Measurements from ENCODE around the gene AHDC1. TPM values are rescaled to one million over a fixed set of nuclear protein-coding genes. Genes with fewer than 3 reads are reported as not detected.

The AHDC1 gene
- total and polyA plus RNA-seq, 10 of the 15 experiments (the other 5 are each of a cell fraction or from before 2014, with no cell fraction given): 0.21 to 13.0 (median 1.4) TPM

DNA sequence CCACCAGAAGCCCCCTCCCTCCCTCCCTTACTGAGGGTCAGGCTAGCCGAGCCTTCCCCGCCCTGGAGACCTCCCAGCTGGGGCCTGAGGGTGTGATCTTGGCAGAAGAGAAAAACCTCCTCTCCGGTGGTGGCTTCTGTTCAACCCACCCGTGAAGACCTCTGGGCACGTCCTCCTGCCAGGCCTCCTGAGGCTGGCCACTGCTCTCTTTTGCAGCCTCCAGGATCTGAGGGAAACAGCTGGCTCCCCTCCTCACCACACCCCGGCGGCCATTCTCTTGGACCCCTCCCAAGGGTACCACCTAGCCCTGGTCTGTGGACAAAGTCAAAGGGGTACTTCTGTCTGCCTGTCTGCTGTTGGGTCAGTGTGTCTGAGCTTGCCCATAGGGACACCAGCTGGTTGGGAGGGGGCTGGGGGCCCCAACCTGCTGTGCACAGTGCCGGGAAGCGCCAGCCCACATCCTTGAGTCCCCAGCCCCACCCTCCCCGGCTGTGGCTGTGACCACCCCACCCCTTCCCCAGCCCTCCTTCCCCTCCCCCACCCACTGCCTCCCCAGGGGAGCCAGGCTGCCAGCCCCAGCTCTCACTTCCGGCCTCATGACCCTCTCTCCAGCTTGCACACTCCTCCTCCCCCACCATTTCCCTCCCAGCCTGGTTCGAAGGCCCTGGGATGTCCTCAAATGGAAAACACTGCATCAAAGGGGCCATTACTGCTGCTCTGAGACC, 48.1 kb downstream of the AHDC1 start:
- peak overlapping the region; percentile 58; the same call in 1 of the 2 replicates for H3K4me2 ChIP-seq (ENCODE audit: control insufficient read depth, insufficient read depth)
- in situ Hi-C loops (cut with MboI): loop anchor here (5.0 kb wide), 1 partner anchor 106 kb away; no protein-coding TSS in a partner anchor
- CTCF ChIA-PET: interaction anchor here (0.6 to 6.7 kb wide), 57 partner anchors 9 to 509 kb away, joined by 3 to 132 read pairs (median 4); partner anchors contain the start of genes AHDC1, IFI6, STX12 and SYTL1
- H2AFZ ChIP-seq (ENCODE audit: control insufficient read depth, low read depth, low read length): peak overlapping the region; percentile 21; the same call in 1 of the 2 replicates
- TF ChIP-seq CHD2 (IDR thresholded peaks at IDR 0.05; ENCODE audit: borderline replicate concordance, low read depth, low read length): peak; percentile 22; the same call in 1 of the 2 replicates
- TF ChIP-seq POU2F2 (IDR thresholded peaks at IDR 0.05; ENCODE audit: borderline replicate concordance, low read depth, low read length): no peak
- TF ChIP-seq FOS (IDR thresholded peaks at IDR 0.05; ENCODE audit: borderline replicate concordance, extremely low read depth, insufficient read length): no peak
- TF ChIP-seq, protein P1, sequence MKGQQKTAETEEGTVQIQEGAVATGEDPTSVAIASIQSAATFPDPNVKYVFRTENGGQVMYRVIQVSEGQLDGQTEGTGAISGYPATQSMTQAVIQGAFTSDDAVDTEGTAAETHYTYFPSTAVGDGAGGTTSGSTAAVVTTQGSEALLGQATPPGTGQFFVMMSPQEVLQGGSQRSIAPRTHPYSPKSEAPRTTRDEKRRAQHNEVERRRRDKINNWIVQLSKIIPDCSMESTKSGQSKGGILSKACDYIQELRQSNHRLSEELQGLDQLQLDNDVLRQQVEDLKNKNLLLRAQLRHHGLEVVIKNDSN (IDR thresholded peaks at IDR 0.05; ENCODE audit: borderline replicate concordance, extremely low read length, insufficient read depth, low read depth, low read length): peak; percentile 45
- POLR2A ChIA-PET: interaction anchor here (0.6 to 1.7 kb wide), 9 partner anchors 8 to 275 kb away, joined by 3 to 10 read pairs (median 4); partner anchors contain the start of genes AHDC1 and PPP1R8
- no peaks in the 10 kb centered on the region; the same call in 1 of the 2 replicates for H3K79me2 ChIP-seq (ENCODE audit: control insufficient read depth, insufficient read depth, low read length)
- ATAC-seq (peak; percentile 60), FAIRE-seq (no peak), DNase-seq (ENCODE audit: low read depth, low spot score) (no peak)
- RAD21 ChIA-PET (ENCODE audit: unreplicated experiment): interaction anchor here (0.7 to 6.8 kb wide), 25 partner anchors 9 to 218 kb away, joined by 3 to 181 read pairs (median 4); partner anchors contain the start of genes AHDC1, FAM76A and WASF2
- H3K9me3 ChIP-seq (replicated peaks; ENCODE audit: control insufficient read depth, insufficient read depth, low read length): no peaks in the 10 kb centered on the region
- peaks cover 16% of the 10 kb centered on the region for H3K4me1 ChIP-seq (ENCODE audit: control insufficient read depth, insufficient read depth, low read length)
- intact Hi-C loops (cut with micrococcal nuclease; ENCODE audit: unreplicated experiment): loop anchor here (2.0 kb wide), 2 partner anchors 51 to 107 kb away; no protein-coding TSS in a partner anchor
- WGBS (ENCODE audit: insufficient coverage, insufficient replicate concordance, low lambda C conversion rate, missing lambda C conversion rate): 34% methylated on average over 6 of the region's 12 CpGs
- H3K9ac ChIP-seq (ENCODE audit: control insufficient read depth, insufficient read depth, low read length): 0 out of 2 replicates have a peak overlapping the region, but pooled peaks have one; percentile 37
- SMC1A ChIA-PET (ENCODE audit: uncharacterized antibody, unreplicated experiment): interaction anchor here (0.5 to 5.8 kb wide), 21 partner anchors 12 to 231 kb away, joined by 3 to 70 read pairs (median 4); partner anchors contain the start of gene AHDC1
- H3K27me3 ChIP-seq (replicated peaks in 1 of 2; ENCODE audit: control insufficient read depth in 2 of 2, insufficient read depth in 2 of 2, low read length in 1 of 2): no peaks in the 10 kb centered on the region
- H3K4me3 ChIP-seq: no peak overlapping the region
- no peaks in the 10 kb centered on the region for H4K20me1 ChIP-seq (ENCODE audit: control insufficient read depth, insufficient read depth)
- BruUV-seq (replicated peaks): no TSS peak
- H3K36me3 ChIP-seq (ENCODE audit: control insufficient read depth in 2 of 2, insufficient read depth in 2 of 2, low read length in 1 of 2): peaks cover 0 to 13% of the 10 kb centered on the region in 2 experiments; a peak in 2 of 4 replicates
- peak overlapping the region; percentile 18; the same call in 1 of the 2 replicates for H3K27ac ChIP-seq (ENCODE audit: control insufficient read depth, insufficient read depth)
